ENCODE results near the gene SLC35C1. TPM values are rescaled to one million over a fixed set of nuclear protein-coding genes. Genes with fewer than 3 reads are reported as not detected.
"Not testable (repeated sequence)": the region's sequence is repeated elsewhere in the genome, so short reads cannot be mapped to it uniquely, and the experiment has no call there.

SLC35C1 gene
- total and polyA plus RNA-seq, 8 donors: 6.6 to 30.7 (median 7.7) TPM

DNA sequence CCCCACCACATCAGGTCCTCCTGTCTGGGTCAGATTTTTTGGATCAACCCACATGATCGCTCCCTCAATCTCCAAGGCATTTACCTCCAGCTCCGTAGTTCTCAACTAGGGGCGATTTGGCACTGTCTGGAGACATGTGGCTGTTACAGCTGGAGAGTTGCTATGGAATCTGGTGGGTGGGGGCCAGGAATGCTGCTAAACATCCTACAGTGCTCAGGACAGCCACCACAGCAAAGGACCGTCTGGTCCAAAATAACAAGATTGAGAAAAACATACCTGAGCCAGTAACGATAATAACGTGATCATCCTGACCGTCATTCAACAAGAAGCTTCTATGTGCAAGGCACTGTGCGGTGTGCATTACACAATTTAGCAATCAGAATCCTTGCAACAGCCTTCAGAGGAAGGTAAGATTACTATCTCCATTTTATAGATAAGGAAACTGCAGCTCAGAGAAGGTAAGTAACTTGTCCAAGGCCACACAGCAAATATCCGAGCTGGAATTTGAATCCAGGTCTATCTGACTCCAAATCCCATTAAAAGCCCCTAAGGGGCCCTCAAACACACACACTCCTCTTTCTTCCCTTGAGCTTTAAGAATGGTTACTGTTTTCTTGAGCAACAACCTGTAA is 28.0 kb downstream of the SLC35C1 start:
- Histone ChIP-seq H3K4me3 (no peak overlapping the region), H3K27me3 (no peaks in the 10 kb centered on the region), H3K36me3 (no peaks in the 10 kb centered on the region), H3K4me1 (no peaks in the 10 kb centered on the region), H3K9me3 (no peaks in the 10 kb centered on the region), H3K27ac (no peak overlapping the region)
- TF ChIP-seq, protein P1, sequence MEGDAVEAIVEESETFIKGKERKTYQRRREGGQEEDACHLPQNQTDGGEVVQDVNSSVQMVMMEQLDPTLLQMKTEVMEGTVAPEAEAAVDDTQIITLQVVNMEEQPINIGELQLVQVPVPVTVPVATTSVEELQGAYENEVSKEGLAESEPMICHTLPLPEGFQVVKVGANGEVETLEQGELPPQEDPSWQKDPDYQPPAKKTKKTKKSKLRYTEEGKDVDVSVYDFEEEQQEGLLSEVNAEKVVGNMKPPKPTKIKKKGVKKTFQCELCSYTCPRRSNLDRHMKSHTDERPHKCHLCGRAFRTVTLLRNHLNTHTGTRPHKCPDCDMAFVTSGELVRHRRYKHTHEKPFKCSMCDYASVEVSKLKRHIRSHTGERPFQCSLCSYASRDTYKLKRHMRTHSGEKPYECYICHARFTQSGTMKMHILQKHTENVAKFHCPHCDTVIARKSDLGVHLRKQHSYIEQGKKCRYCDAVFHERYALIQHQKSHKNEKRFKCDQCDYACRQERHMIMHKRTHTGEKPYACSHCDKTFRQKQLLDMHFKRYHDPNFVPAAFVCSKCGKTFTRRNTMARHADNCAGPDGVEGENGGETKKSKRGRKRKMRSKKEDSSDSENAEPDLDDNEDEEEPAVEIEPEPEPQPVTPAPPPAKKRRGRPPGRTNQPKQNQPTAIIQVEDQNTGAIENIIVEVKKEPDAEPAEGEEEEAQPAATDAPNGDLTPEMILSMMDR (IDR thresholded peaks at IDR 0.05): no peak
- intact Hi-C loops (cut with DNase I): no loop called here
- DNase-seq: peak in 1 of 4 donors; percentile 11
- no peak for ATAC-seq

DNA sequence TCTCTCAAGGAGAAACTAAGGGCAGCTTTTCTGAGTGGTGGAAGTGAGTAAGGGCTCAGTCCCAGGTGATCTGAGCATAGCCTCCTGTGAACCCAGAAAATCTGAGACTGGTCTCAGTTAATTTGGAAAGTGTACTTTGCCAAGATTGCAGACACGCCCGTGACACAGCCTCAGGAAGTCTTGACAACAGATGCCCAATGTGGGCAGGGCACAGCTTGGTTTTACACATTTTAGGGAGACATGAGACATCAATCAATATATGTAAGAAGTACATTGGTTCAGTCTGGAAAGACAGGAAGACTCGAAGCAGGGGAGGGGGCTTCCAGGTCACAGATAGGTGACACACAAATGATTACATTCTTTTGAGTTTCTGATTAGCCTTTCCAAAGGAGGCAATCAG is 28.8 kb downstream of the SLC35C1 start:
- no peak for ATAC-seq
- Histone ChIP-seq H3K27ac (no peak overlapping the region), H3K36me3 (no peaks in the 10 kb centered on the region), H3K9me3 (no peaks in the 10 kb centered on the region), H3K4me1 (no peaks in the 10 kb centered on the region), H3K4me3 (no peak overlapping the region), H3K27me3 (no peaks in the 10 kb centered on the region)
- TF ChIP-seq, protein P1 (IDR thresholded peaks at IDR 0.05): no peak
- peak in 1 of 4 donors; percentile 10 for DNase-seq
- intact Hi-C loops (cut with DNase I): no loop called here

DNA sequence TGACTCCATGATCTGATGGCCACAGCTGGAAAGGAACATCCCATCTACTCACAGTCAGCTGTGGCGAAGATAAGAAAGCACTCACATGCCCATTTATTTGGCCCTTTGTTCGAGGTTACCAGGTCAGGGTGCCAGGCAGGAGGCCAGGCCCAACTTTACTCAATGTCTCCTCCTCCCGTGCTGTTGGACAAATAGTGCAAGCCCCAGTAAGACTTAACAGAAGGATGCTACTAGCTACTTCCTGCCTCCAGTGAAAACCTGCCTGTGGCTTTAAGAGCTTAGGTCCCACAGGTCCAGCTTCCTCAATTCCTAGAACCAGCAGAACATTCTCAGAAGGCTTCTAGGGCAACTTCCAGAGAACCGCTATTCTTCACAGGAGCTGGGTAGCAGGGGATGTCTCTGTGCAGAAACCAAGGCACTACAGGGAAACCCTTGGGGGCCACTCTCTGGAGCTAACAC is 29.4 kb downstream of the SLC35C1 start:
- no peak for ATAC-seq
- Histone ChIP-seq H3K4me1 (no peaks in the 10 kb centered on the region), H3K27ac (no peak overlapping the region), H3K4me3 (no peak overlapping the region), H3K36me3 (no peaks in the 10 kb centered on the region), H3K9me3 (no peaks in the 10 kb centered on the region), H3K27me3 (no peaks in the 10 kb centered on the region)
- peak in 1 of 4 donors; percentile 20 for DNase-seq
- intact Hi-C loops (cut with DNase I): no loop called here
- TF ChIP-seq, protein P1 (IDR thresholded peaks at IDR 0.05): no peak

DNA sequence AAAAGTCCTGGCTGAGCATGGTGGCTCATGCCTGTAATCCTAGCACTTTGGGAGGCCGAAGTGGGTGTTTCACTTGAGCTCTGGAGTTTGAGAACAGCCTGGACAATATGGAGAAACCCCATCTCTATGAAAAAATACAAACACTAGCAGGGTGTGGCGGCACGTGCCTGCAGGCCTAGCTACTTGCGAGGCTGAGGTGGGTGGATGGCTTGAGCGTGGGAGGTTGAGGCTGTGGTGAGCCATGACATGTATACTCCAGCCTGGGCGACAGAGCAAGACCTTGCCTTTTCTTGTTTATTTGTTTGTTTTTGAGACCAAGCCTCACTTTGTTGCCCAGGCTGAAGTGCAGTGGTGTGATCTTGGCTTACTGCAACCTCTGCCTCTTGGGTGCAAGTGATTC is 34.3 kb downstream of the SLC35C1 start:
- intact Hi-C loops (cut with DNase I): no loop called here
- Histone ChIP-seq H3K27me3 (no peaks in the 10 kb centered on the region), H3K9me3 (no peaks in the 10 kb centered on the region), H3K36me3 (no peaks in the 10 kb centered on the region), H3K4me3 (no peak overlapping the region), H3K27ac (no peak overlapping the region), H3K4me1 (peaks cover 0 to 8% of the 10 kb centered on the region in 2 donors)
- ATAC-seq: no peak
- TF ChIP-seq, protein P1 (IDR thresholded peaks at IDR 0.05): no peak
- DNase-seq: no peak

DNA sequence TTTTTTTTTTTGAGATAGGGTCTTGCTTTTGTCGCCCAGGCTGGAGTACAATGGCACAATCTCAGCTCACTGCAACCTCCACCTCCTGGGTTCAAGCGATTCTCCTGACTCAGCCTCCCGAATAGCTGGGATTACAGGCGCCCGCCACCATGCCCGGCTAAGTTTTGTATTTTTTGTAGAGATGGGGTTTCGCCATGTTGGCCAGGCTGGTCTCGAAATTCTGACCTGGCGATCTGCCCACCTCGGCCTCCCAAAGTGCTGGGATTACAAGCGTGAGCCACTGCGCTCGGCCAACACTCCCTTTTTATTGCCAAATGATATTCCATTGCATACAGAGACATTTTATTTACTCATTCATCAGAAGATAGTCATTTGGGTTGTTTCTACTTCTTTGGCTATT is 35.3 kb downstream of the SLC35C1 start:
- intact Hi-C loops (cut with DNase I); H3K36me3 ChIP-seq; H3K27ac ChIP-seq; ATAC-seq; H3K4me1 ChIP-seq; DNase-seq; H3K4me3 ChIP-seq; H3K27me3 ChIP-seq; H3K9me3 ChIP-seq: not testable (repeated sequence)
